Heart left ventricle (tissue), 13 donors: ENCODE results near the gene EHMT2.

Experiments
- POLR2A ChIP-seq, 2 donors: fragments of 450-650 bp; IDR thresholded peaks; one replicate each; pipeline ENCODE4 v1.6.1; 2017; ENCODE audit warnings: antibody characterized with exemption in 2 of 2, mild to moderate bottlenecking in 2 of 2, moderate library complexity in 2 of 2
- TF ChIP-seq, protein P1 (sequence below), 12 donors: fragments of 200-600 bp; sonication (generic) in 4 of 12; IDR thresholded peaks; one replicate each; pipeline versions ENCODE4 v1.5.0 to v1.8.0; 2018 to 2022; ENCODE audit warnings: antibody characterized with exemption in 12 of 12, mild to moderate bottlenecking in 5 of 12
- donor health status: ischemic (EF 13 %, LVEDD 7.1; RV severe dilation, severe dysfunction).
- donor health status: DM: no; HTN: yes; CAD: no.
- donor health status: DM: no; HTN: no; CAD: no.
- donor health status: ischemic (EF 25% LVEDD 6.9; RV normal size, moderate dysfunction).
- donor health status: ischemic (EF 25% LVEDD 5.7; RV mildly dilated, moderate dysfunction).
- donor health status: ischemic (EF 35%, LVEDD 5.7; RV mildly dilated, moderate dysfunction).
- donor health status: nonischemic (EF 11% LVEDD 7.7; RV severe dilation, severe dysfunction).
- donor health status: DM: yes; HTN: yes; CAD: no.
- donor health status: PGD.
- donor health status: ischemic (EF 29% LVEDD 5.4; RV normal size, mild dysfunction).
- donor health status: nonischemic (EF 23%, LVEDD 6.1; RV moderate dilation, normal function).

DNA sequence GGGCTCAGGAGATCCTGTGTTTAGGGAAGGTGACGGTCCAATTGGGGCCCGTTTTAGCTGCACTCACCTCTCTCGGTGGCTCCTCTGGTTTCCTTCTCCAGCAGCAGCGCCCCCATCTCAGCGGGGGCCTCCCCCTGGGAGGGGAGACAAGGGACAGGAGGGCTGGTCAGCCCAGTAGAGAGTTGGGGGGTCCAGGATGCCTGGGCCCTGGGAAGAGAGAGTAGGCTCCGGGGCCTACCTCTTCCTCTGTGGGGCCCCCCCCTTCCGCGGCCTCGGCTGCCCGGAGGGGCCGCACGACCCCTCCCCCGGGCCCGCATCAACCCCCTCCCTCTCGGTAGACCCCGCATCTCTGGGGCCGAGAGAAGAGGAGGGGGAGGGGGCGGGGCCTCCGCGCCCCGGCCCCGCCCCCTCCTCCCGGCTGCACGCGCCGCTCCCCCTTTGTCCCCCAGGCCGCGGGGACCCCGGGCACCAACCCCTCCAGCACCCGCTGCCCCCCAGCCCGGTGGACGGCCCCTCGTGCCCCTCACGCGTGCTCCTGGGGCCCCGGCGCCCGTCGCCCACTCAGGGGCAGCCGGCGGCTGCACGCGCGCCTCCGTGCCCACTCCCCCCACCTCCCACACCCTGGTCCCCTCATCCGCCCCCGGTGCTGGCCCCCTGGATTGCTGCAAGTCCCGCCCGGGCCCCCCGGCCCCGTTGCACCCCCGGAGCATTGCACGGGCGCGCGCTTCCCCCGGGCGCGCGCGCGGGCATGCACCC, 464 bp downstream of the EHMT2 start:
- TF ChIP-seq, protein P1, sequence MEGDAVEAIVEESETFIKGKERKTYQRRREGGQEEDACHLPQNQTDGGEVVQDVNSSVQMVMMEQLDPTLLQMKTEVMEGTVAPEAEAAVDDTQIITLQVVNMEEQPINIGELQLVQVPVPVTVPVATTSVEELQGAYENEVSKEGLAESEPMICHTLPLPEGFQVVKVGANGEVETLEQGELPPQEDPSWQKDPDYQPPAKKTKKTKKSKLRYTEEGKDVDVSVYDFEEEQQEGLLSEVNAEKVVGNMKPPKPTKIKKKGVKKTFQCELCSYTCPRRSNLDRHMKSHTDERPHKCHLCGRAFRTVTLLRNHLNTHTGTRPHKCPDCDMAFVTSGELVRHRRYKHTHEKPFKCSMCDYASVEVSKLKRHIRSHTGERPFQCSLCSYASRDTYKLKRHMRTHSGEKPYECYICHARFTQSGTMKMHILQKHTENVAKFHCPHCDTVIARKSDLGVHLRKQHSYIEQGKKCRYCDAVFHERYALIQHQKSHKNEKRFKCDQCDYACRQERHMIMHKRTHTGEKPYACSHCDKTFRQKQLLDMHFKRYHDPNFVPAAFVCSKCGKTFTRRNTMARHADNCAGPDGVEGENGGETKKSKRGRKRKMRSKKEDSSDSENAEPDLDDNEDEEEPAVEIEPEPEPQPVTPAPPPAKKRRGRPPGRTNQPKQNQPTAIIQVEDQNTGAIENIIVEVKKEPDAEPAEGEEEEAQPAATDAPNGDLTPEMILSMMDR (IDR thresholded peaks at IDR 0.05): no peak
- TF ChIP-seq POLR2A (IDR thresholded peaks at IDR 0.05): no peak
